ENCODE data around the gene CEMIP.
A peak's percentile ranks its signal among the peaks of the same experiment; 100 is the strongest.

CEMIP gene

GRCh38 chr15:80785811-80786354 lies 6.7 kb downstream of the CEMIP start:
- DNase-seq = no peak

DNA sequence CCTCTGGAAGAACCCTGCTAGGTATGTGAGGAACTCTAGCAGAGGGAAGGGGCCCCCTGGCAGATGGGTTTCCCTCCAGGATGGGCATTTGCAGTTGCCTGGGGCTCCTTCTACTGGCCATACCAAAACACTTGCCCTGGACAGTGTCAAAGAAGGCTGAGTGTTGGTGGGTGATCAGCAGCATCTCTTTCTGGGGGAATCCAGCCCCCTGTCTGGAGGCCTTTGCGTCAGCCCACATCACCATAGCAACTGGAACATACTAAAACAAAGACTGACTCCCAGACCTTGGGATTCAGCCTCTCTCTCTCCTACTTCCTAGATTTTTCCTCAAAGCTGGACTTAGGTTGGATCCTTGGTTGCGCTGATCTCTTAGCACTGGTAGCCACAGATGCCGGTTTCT lies 8.1 kb downstream of the CEMIP start:
- DNase-seq = no peak

- DNase-seq = no peak
Observed at GRCh38 chr15:80788536-80788935, 9.4 kb downstream of the CEMIP start.

- DNase-seq = no peak
Observed at GRCh38 chr15:80789296-80789695, 10.1 kb downstream of the CEMIP start.

GRCh38 chr15:80789796-80790195 lies 10.6 kb downstream of the CEMIP start:
- no peak for DNase-seq

GRCh38 chr15:80790236-80790635 lies 11.1 kb downstream of the CEMIP start:
- no peak for DNase-seq

DNA sequence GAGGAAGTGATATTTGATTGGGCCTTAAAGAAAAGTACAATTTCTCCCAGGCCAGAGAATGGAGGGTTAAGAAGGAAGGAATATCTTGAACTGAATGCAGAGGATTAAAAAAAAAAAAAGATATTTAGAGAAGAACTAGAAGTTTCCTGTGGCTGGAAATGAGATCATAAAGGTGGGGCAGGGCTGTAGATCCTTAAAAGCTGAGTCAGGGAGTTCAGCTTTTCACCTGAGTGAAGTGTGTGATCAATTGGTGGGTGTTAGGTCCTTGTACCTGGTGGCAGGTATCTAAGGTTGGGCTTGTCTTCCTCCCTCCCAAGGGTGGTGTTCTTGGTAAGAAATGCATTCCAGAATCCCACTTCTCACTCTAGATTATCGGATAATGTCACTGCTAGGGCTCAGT lies 11.8 kb downstream of the CEMIP start:
- no peak for DNase-seq

DNA sequence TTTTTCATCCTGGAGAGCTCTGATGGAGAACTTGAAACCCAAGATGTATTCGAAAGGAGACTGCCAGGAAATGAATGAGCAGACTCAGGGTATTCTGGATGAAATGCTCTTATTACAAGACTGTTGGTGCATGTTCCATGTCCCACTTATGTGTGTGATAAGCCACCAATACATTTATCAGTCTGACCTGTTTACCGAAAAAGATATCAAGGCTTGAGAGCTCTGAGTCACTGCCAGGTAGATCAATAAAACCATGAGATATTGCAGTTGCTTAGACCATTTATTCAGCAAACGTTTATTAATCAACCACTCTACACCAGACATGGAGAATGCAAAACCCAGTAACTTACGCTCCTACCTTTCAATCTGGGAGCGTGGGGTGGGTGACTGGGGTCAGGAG lies 17.2 kb downstream of the CEMIP start:
- DNase-seq = no peak

GRCh38 chr15:80798911-80799310 lies 19.7 kb downstream of the CEMIP start:
- DNase-seq = no peak

GRCh38 chr15:80800067-80800466 lies 20.9 kb downstream of the CEMIP start:
- DNase-seq = no peak

DNA sequence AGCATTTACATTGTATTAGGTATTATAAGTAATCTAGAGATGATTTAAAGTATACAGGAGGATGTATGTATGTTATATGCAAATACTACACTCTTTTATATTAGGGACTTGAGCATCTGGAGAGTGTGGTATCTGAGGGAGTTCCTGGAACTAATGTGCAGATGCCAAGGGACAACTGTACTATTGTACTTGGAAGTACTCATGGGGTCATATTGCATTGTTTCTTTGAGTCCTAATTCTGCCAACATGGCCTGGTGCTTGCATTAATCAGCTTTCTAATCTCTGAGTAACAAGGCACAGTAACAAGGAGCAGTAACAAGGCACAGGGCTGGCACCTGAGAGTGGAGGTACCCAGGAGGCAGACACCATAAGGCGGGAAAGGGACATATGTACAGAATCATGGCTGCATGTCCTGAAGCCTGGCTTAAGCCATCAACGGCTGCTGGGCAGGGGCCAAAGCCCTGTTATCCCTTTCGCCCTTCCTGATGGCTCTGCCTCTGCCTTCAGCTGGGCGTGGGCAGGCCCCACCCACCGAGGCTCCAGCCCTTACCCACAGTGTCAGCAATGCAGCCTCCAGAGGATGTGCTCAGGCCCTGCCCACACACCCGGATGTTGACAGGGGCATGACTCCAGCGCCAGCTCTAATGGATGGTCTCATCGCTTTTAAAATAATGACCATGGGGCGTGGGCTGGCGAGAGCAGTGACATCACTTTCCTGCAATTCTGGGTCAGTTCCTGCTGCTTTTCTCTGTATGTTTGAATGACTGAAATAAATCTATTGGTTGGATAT lies 22.9 kb downstream of the CEMIP start:
- no peak for DNase-seq

- DNase-seq = no peak
Observed at GRCh38 chr15:80803580-80804525, 24.7 kb downstream of the CEMIP start.

GRCh38 chr15:80804970-80805495 lies 25.9 kb downstream of the CEMIP start:
- no peak for DNase-seq

DNA sequence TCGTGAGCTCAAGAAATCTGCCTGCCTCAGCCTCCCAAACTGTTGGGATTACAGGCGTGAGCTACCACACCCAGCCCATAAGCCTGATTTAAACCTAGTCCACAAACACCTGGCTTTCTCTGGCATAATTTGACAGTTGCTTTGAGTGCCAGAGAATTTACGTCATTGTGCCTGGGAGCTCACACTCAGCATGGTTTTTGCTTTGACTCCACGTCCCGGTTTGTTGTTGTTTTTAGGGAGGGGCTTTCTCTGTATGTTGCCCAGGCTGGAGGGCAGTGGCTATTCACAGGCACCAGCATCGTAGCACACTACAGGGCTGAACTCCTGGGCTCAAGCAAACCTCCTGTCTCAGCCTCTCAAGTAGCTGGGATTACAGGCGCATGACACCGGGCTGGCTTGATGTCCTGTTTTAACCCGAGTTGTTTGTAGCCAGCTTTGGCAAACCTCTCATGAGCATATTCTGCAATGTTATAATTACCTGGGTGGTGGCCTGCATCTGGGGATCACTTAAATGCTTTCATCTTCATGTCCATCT lies 32.7 kb downstream of the CEMIP start:
- no peak for DNase-seq

DNA sequence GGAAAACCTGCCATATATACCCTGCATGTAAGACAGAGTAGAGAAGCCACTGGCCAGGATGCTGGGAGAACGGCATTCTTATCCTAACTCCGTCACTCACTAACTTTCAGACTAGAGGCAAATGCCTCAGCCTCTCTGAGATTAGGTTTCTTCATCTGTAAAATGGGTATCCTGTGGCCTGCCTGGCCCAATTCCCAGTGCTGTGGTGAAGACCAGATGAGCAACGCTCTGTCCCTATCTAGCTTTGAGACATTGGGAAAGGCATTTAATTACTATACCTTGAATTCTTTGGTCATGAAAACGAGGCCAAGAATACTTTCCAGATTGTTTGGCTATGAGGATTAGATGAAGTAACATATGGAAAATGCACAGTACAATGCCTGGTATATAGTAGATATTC lies 35.9 kb downstream of the CEMIP start:
- no peak for DNase-seq

- no peak for DNase-seq
Observed at GRCh38 chr15:80816049-80816653, 37.0 kb downstream of the CEMIP start.

DNA sequence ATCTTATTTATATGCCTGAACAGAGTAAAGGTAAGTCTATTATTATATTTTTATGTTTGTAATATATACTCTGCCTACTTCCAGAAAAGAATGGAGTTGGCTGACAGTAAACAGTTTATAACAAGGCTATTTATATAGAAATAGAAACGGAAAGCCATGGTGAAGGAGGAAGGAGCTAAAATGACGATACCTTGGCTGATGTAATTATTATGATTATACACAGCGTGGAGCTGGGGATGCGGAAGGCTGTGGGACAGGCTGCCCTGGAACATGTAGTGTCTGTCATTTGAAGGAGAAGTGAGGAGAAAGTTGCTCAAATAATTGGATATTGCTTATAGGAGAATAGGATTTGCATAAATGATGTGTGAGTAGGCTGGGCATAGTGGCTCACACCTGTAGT lies 37.8 kb downstream of the CEMIP start:
- DNase-seq = no peak

GRCh38 chr15:80817901-80818300 lies 38.7 kb downstream of the CEMIP start:
- no peak for DNase-seq

DNA sequence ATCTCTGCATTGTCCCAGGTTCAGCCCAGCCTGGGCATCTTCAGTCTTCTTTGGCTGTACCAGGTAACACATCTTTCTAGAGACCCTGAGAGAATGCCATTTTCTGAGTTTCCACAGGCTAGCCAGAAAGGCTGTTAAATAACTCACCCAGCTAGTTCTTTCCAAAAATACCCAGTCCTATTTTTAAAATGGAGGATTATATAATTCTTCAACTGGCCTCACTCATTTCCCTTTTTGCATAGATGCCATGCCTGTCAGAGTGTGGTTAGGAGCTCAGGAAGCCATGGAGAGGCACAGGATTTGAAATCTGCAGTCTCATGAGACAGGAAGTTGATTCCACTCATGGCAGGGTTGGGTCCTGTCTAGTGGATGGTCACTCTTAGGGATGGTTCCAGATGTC lies 39.8 kb downstream of the CEMIP start:
- peak; percentile 4 for DNase-seq

DNA sequence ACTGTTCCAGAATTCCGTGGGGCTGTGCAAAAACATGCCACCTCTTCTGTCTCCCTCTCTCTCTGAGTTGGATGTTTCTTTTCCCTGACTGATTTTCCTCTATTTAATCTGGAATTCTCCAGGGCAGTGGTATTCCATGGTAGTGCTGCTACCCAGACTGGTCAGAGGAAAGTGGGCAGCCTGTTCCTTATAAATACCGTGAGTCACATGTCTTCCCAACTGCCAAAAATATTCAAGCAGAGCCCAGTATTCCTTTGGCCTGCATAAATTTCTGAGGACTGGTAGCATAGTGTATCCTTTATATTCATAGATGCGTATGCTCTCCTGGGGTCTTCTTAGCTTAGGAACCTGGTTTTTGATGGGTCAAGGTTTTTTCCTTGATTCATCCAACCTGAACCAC lies 40.9 kb downstream of the CEMIP start:
- DNase-seq = no peak

GRCh38 chr15:80822256-80822655 lies 43.1 kb downstream of the CEMIP start:
- DNase-seq = no peak

DNA sequence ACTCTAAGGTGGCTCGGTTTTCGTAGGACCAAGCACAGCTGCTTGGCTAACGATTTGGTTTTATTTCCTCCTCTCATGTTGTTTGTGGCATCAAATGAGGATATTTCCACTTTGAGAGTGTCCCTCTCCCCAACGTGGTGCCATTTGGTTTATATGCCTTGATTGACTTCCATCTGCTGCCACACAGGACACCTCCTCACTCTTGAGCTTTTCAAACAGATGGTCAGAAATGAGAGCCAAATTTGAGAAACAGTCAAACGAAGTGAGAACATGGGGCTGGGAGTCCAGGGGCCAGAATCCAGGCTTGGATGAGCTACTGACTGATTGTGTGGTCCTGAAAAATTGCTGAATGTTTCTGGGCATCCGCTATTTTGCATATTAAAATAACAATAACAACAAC lies 43.5 kb downstream of the CEMIP start:
- no peak for DNase-seq

- no peak for DNase-seq
Observed at GRCh38 chr15:80823120-80823519, 44.0 kb downstream of the CEMIP start.

Data from hematopoietic multipotent progenitor cell treated with erythropoietin and hydrocortisone succinate and interleukin-3 and kit ligand, for 6 days (in vitro differentiated cells).